Hypothalamus (tissue), 51 donors: Measurements from ENCODE around the gene CCNK.

Experiments
- DNase-seq, 51 donors: peaks; one replicate each; lab custom pipeline; 2025; lab: John Stamatoyannopoulos, UW

CCNK gene

DNA sequence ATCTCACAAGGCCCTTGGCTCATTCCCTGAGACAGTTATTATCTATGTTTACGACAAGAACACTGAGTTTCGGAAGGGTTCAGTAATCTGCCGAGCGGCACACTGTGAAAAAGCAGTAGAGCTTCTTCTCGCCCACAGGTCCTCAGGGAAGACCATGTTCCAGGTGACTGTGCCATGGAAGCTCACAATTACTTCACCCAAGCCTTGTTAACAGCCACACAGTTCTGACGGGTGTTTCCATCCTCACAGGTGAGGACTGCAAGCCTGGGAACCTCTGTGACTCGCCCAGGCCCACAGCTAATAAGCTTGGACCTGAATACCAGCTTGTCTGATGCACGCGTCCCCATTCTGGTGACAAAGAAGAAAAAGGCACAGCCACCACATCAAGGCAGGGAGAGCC is 15.9 kb upstream of the CCNK start:
- no peak for DNase-seq

DNA sequence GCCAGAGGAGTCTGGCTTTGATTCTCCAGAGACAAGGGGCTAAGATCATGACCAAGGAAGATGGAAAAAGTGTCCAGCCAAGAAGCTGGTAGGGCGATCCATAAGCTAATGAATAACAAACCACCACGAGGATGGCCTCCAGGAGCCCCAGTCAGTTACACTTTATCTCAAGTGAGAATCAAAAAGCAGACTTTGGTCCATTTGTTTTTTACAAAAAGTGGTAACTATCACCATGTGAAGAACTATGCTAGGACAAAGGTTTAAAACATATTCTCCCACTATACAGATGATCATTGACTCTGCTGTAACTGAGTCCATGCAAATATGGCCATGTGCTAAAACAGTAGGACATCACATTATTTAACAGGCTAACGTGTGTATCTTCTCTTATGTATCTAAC is 14.5 kb upstream of the CCNK start:
- DNase-seq, result no peak

DNA sequence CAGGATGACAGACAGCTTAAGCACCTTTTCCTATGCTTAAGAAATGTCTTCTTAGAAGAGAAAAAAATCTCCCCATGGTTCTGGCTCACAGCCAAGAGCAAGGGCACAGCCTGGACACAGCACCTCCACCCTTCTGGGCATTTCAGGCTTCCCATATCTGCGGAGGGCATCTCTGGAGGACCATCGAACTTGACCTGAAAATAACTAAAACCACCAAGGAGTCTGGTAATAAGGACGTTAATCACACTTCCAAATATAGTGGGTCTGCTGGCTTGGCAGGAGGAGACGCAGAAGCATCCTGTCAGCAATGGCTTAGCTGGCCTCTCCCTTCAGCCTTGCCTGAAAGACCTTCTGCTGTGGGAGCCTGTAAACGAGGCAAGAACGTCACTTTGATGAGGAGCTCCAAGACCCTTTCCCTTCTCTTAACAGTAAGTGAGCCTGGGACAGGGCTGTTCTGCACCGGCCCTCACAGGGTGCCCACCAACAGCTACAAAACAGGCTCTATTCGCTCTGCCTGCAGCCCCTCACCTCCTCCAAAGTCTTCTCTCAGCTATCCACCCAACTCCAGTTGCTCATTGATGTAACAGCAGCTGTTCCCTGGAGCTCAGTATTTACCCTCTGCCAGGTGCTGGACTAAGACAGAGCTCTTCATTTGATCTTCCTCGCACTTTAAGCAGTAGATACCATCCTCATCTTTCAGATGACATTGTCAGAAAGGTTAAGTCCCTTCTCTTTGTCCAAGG is 13.7 kb upstream of the CCNK start:
- no peak for DNase-seq

DNA sequence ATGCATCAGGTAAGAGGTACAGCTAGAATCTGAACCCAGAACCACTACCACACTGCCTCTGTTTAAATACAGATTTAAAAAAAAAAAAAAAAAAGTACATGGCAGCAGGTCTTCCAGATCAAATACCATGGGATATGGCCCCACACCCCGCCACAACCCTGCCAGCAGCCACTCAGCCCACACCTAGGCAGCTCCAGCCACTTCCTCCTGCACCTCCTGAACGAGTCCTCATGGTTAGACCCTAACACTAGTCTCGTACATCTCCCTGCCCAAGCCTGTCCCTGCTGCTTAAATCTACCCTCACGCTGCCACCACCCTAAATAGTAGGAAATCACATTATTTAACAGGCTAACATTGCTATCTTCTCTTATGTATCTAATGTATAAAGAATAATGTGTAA is 13.1 kb upstream of the CCNK start:
- no peak for DNase-seq

DNA sequence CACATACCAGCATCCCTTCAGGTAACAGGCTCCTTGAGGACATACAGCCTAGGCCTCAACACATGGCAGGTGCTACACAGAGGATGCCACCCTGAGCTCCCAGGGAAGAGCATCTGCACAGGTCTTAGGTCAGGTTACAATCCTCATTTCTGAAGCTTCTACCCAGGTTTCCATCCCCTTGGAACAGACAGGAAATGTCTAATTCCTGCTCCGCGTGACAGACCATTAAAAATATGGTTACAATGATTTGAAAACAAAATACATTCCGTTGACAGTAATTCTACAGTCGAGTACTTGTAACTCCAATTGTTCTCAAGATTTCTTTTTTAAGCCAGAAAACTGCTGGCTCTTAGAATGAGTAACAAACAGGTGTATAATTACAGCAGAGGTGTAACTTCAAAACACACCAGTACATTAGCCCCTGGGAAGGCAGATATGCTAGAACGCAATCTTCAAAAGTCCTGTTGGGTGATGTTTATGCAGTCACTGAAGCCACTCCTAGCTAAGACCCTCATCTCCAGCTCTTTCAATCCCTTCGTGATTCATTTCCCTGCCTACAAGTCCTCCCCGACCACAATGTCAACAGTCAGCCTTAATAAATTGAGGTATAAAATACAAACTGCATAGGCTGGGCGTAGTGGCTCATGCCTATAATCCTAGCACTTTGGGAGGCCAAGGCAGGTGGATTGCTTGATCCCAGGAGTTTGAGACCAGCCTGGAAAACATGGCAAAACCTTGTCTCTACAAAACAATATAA is 12.2 kb upstream of the CCNK start:
- DNase-seq, result no peak

DNA sequence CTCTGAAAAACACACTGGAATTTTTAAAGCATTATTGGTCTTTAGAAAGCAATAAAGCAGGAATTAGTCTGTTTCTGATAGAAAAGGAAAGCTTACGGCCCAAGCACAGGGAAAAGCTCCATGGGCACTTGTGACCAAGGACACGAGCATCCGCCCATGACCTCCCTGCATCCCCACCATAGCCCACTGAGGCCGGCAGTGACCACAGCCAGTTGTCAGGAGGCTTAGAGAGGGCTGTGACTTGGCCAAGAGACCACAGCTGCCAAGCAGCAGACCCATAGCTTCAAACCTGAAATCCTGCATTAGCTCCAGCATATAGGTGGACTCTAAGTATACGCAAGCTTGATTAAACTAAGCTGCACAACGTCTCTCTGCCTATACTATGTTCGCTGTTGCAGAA is 9.5 kb upstream of the CCNK start:
- DNase-seq, result no peak

DNA sequence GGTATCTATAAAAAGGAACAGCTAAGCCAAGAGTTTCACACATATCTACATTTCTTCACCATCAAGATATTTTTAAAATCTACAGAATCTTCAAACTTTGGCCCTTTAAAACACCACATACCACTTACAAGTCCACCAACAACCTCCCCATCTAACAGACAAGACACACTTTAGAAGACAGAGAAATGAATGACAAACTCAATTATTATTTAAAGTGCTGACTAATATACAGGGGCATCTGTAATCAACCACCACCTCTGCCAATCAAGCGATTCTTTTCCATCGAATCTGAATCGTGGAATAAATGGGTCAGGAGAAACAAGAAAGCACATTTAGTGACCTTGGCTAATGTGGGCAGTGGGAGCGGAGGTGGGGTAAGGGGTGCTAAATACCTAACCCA is 8.3 kb upstream of the CCNK start:
- no peak for DNase-seq

DNA sequence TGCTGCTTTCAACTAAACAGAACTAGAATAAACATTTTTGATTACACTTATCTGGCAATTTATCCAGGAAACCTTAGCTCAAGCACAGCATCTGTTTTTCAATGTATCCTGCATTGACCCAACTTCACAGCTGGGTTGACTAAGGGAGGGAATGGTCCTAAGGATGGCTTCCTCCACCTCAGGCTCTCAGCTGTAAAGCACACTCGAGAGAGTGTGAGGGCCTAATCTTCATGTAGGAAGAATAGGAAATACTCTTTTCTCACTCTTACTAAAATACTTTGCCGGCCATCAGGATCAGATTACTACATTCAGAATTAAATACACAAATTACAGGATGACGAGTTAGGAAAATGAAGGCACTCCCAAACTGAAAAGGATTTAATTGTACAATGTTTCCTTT is 7.8 kb upstream of the CCNK start:
- DNase-seq, result no peak

DNA sequence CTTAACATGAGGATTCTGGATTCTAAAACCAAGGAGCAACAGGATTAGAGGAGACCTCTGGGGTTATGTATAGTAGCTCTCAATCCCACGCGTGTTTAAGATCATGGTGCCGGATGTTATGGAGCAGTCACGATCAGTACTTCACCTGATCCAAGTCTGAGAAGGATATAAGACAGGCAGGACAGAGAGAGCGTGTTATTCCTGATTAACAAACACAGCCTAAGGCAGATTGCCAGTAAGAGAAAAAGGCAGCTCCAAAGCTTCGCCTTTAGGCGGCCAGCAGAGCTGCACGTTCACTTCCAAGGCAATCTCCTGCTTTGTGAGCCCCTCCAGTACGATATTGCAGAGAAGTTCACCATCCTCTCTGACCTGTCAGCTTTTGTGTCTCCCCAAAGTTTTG is 6.0 kb upstream of the CCNK start:
- no peak for DNase-seq

DNA sequence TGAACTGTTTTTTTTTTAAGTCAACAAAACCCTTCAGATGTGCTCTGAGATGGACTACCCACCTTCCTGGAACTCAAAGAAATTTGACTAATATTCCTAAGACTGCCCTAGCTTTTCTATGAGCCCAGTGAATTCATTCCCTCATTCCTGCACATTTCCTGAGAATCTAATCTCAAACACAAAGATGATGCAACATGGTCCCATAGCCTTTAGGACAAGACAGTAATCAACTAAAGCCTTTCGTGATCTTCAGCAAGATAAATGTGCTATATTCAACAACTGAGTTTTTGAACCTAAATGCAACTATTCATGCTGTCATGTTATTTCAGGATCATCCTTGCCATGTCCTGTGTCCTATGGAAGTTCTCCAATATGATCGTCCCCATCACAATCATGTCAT is 5.5 kb upstream of the CCNK start:
- DNase-seq, result no peak

DNA sequence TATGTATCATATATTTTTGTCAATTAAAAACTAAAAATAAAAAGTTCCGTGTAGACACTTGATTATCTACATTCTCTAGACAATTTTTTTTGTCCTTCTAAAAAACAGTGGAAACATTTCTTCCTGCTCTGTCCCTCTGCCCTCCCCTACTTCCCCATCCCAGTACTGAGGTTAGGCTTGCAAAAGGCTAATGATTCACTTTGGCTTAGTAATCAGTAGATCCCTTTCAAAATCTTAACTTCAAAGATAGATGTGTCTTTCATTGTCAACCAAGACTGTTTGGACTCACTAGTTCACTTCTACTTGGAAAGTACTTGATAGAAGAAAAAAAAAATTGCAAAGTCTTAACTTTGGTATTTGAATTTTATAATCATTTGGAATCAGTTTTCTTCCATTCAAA is 4.3 kb upstream of the CCNK start:
- no peak for DNase-seq

DNA sequence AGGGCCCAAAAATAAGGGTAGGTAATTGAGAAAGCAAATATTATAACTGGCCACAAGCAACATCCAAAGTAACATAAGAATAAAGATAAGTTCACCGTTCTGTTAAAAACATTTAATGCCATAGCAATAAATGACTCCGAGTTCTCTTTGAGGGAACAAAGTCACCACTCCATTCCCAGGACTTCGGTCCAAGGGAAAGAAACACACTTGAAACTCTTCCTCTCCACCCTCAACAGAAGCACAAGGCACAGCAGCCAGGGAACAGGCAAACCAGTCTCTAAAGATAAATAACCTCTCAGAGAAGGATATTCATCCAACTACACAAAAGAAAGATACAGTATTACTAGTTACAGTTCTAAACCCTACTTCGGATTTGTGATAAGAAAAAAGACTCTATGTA is 3.1 kb upstream of the CCNK start:
- no peak for DNase-seq

DNA sequence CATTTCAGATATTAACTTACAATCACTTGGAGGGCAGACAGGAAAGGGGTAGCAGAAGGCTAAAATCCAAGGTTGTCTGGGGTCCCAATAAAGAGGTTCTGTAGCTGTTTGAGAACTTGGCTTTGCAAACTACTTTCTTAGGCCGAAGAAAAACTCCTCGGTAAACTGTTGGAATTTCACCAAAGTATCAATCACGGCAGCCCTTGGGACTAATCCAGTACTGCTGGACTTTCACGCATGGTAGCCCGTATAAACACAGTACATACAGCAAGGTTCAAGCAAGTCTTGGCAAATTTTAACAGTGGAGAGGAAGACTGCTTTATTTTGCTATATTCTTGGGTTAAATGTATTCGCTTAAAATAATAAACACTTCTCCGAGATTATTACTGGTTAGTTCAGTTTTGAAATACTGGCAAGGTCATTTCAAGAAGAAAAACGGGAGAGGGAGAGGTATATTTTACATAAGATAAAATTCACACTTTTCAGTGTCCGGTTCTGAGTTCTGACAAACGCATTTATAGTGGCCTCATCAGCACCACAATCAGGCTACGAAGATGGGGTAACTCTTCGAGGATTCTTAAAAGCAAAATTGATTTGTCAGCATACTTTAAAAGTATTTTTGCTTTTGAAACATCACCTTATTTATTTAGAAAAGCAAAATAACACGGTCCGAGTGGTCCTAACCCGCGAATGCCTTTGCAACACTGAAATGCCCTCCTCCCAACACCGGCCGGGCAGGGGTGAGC is 1.9 kb upstream of the CCNK start:
- DNase-seq, result no peak

DNA sequence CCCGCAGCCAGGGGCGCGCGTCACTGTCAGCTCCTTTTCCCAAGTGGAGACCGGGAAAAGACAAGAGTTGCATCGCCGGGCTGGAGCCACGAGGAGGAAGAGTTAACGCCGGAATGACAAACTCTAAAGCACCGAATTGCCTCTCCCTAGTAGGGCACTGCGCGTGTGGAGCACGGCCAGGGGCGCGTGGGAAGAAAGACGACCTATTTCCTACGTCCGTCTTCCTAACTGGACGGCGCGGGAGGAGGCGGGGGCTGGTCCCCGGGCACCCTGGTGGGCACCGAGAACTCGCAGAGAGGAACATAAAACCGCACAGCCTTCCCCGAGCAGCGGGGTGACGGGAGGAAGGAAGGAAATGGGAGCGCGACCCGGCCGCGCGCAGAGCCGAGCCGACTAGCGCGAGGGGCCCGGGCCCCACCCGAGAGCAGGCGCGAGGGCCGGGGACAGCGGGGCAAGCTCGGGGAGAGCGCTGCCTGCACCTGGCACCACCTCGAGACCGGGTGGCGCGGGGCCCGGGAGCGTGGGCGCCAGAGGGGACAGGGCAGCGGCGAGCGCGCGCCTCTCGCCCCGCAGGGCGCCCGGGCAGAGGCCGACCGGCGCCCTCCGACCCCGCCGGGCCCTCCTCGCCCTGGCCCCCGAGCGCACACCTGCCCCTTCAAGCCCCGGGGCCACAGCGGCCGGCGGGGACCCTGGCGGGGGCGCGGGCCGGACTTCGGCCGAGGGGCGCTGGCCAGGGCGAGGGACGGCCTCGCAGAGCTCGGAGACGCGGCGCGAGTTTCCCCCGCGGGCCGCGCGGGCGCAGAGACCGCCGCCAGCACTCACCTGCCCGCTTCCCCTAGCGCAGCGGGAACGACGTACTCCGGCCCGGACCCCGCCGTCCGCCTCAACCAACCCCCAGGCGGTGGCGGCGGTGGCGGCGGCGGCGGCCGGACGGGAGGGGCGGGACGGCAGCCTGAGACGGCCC is 1.0 kb upstream of the CCNK start, which contains the start of gene SETD3:
TSS of gene SETD3 (minus strand) at position 954 of the 964 bp plus-strand sequence. CDS start 15,054 bp downstream, outside the sequence.
- DNase-seq, result peak in 31 of 51 donors; percentile 5 to 63 (median 36)

DNA sequence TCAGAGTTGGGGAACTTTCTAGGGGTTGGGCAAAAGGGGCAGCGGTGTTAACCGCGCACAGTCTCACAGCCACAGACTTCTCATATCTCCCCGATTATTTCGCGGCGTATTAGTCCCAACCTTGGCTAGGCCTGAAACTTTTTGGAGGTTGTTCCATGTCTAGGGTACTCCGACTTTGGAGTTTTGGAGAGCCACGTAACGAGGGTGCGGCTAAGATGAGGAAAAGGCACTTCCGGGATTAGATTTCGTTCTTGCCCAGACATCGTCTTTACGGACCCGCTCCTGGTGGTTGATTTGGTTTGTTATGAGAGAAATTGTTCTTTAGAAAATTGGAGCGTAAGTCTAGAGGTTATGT is 513 bp downstream of the CCNK start:
- peak in 2 of 51 donors; percentile 53 to 58 for DNase-seq

DNA sequence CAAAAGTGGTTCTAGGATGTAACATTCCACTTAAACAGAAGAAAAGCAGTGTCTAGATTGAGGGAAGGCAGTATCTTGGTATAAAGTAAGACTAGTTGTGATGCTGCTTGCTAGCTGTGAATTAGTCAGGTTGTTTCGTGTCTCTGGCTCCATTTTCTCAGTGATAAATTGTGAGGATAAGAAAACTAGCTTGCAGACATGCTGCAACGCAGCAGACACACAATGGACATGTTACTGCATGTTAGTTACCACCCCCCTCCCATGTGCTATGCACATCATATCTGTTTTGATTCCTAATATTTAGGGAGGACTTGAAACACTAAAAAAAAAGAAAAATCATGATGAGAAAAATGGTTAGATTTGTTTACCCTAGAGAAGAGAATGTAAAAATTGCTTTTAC is 2.9 kb downstream of the CCNK start:
- DNase-seq, result no peak

DNA sequence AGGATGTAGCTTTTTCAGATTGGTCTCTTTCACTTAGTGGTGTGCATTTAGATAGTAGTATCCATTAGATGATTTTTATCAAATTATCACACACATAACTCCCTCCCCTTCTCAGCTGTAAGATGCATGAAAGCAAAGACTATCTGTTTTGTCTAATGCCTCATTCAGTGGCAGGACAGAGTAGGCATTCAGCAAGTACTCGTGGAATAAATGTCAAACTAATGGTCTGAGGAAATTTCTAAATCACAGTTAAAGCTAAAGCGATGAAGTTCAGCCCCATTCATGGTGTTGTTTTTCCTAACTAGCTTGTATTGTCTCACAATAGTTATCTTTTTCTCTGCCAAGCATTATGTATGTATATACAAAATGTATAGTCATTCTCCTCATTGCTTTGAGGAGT is 16.1 kb downstream of the CCNK start:
- no peak for DNase-seq

DNA sequence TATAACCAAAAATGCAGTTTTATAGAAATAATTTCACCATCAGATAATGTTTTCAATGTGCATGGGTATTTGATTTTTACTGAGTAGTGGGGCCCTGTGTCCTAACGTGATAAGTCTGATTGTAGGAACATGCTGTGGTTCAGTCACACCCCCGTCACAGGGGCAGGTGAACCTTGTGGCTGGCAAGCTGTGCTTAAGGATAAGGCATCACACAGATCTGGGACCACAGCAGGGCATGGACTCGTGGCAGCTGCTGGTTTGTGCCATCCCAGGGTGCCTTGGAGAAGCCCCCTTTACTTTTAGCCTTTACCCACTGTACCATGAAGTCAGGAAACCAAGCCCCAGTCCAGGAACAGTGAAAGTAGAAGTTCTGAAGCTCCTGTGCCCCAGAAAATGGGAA is 16.7 kb downstream of the CCNK start:
- DNase-seq, result no peak

DNA sequence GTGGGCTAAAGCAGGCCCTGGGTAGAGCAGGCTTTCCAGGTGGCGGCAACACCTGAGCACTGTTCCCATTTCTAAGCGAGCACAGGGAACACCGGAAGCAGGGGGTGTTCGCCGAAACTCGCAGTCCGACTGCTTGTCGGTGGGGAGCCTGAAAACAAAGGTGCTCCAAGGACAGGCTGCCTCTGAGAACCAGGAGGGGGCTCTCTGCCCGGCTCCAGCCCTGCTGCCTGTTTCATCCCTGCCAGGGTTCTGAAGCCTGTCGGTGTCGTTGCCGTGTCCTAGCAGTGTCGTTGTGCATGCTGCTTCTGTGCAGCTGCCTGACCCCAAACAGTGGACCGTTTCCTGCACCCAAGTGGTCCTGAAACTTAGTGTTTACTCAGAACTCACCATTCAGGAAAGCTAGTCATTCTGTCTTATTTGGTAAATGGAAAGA is 21.8 kb downstream of the CCNK start:
- DNase-seq, result no peak

DNA sequence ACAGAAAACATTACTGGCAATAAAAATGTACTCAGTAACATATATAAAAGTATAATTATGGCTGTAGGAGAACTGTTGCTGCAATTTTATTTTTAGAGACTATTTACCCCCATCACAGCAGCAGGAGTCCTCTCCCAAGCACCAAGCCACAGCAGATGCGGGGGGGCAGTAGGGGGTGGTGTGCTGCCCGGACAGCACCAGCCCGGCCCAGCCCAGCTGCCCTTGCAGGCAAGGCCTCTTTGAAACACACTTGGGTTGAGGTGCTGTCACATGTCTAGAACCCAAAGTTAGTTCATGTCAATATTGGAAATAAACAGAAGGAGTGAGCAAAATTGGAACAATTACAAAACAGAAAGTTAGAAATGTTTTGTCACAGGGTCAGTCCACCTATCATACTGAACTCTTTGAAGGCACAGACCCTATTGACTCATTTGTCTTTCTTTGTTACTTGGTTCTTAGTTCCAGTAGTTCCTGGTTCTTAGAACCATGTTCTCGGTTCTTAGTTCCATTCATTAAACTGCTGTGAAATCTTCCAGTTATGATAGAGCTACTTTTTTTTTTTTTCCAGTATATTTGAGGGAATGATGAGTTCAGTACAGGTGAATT is 22.7 kb downstream of the CCNK start:
- DNase-seq, result no peak
